ENCODE data around the gene SLC22A4. TPM values are rescaled to one million over a fixed set of nuclear protein-coding genes. Genes with fewer than 3 reads are reported as not detected.

The SLC22A4 gene
- total and polyA plus RNA-seq, 2 donors (not counting 1 experiment from before 2014, with no cell fraction given), result 0.18 TPM; not detected in 1

- Histone ChIP-seq H3K4me2 (replicated peaks; ENCODE audit: low read depth, low read length, poor library complexity, severe bottlenecking) (no peak overlapping the region), H2AFZ (ENCODE audit: insufficient read depth, low read depth, low read length, poor library complexity, severe bottlenecking) (no peak overlapping the region), H3K4me3 (ENCODE audit: control extremely low read depth in 1 of 5, extremely low read depth in 1 of 5, insufficient read depth in 1 of 5, low read depth in 2 of 5, low read length in 4 of 5) (no peak overlapping the region), H3K4me1 (ENCODE audit: control insufficient read depth in 2 of 2, insufficient read depth in 2 of 2, low read length in 2 of 2) (no peaks in the 10 kb centered on the region), H3K79me2 (ENCODE audit: control insufficient read depth, insufficient read depth, low read length) (no peaks in the 10 kb centered on the region), H4K20me1 (ENCODE audit: control insufficient read depth, insufficient read depth, low read length, poor library complexity, severe bottlenecking) (no peaks in the 10 kb centered on the region), H3K36me3 (replicated peaks in 1 of 2; ENCODE audit: control extremely low read depth in 1 of 2, control insufficient read depth in 1 of 2, extremely low read depth in 1 of 2, insufficient read depth in 2 of 2, low read length in 1 of 2) (no peaks in the 10 kb centered on the region), H3K27ac (ENCODE audit: low read length in 2 of 2) (no peak overlapping the region), H3K9me3 (ENCODE audit: control extremely low read depth in 1 of 3, control insufficient read depth in 2 of 3, insufficient read depth in 1 of 3, low read length in 2 of 3) (peaks cover 0 to 5% (median 0%) of the 10 kb centered on the region in 3 donors), H3K9ac (ENCODE audit: low read length) (no peak overlapping the region), H3K27me3 (replicated peaks in 1 of 4; ENCODE audit: control extremely low read depth in 1 of 4, control insufficient read depth in 3 of 4, insufficient read depth in 4 of 4, low read length in 3 of 4) (no peaks in the 10 kb centered on the region)
- no peaks in the 10 kb centered on the region for H3K9me3 Mint-ChIP-seq (ENCODE audit: insufficient read depth)
- no peak overlapping the region for H3K27ac Mint-ChIP-seq
- WGBS (ENCODE audit: insufficient coverage), result 100% methylated on average over 1 of the region's 5 CpGs
- ATAC-seq (ENCODE audit: low read depth) (no peak), DNase-seq (no peak)
- no peaks in the 10 kb centered on the region for H3K4me1 Mint-ChIP-seq
- no peak for TF ChIP-seq EZH2 (IDR thresholded peaks at IDR 0.05; ENCODE audit: borderline replicate concordance, insufficient read depth, low read depth, low read length, poor library complexity, severe bottlenecking)
- TF ChIP-seq, protein P1, sequence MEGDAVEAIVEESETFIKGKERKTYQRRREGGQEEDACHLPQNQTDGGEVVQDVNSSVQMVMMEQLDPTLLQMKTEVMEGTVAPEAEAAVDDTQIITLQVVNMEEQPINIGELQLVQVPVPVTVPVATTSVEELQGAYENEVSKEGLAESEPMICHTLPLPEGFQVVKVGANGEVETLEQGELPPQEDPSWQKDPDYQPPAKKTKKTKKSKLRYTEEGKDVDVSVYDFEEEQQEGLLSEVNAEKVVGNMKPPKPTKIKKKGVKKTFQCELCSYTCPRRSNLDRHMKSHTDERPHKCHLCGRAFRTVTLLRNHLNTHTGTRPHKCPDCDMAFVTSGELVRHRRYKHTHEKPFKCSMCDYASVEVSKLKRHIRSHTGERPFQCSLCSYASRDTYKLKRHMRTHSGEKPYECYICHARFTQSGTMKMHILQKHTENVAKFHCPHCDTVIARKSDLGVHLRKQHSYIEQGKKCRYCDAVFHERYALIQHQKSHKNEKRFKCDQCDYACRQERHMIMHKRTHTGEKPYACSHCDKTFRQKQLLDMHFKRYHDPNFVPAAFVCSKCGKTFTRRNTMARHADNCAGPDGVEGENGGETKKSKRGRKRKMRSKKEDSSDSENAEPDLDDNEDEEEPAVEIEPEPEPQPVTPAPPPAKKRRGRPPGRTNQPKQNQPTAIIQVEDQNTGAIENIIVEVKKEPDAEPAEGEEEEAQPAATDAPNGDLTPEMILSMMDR (IDR thresholded peaks at IDR 0.05), result no peak
- ChIA-PET POLR2A (no interaction called here), CTCF (interaction anchor here (0.7 kb wide), 1 partner anchor 31 kb away, joined by 3 read pairs; no protein-coding TSS in a partner anchor)
- intact Hi-C loops (cut with micrococcal nuclease), result no loop called here
- no peak overlapping the region for H3K4me3 Mint-ChIP-seq
- H3K27me3 Mint-ChIP-seq, result no peaks in the 10 kb centered on the region
Observed at GRCh38 chr5:132344775-132345514, 50.8 kb downstream of the SLC22A4 start.

DNA sequence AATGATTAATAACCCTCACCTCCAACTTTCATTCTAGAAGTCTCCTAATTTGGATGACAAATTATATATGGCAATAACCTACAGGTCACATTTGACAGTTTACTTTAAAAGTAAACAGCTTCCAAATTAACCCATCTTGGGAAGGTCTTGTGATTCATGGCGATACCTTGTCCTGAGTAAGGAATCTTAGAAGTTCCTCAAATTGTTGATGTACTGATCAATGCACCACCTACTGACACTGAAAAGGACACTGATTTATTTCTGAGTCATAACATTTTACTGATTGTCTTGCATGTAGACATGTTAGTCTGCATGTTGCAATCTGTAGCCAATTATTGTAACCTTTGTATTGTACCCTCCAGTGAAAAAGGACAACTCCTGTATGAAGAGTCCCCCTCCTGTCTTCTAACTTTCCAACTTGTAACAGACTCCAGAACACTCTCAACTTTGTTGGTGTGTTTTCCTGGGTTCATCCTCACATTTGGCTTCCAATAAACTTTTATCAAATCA, 59.3 kb downstream of the SLC22A4 start:
- Mint-ChIP-seq H3K4me1 (peaks cover 15% of the 10 kb centered on the region), H3K27ac (no peak overlapping the region), H3K4me3 (no peak overlapping the region), H3K9me3 (ENCODE audit: insufficient read depth) (no peaks in the 10 kb centered on the region), H3K27me3 (no peaks in the 10 kb centered on the region)
- H3K4me3 ChIP-seq (ENCODE audit: control extremely low read depth in 1 of 5, extremely low read depth in 1 of 5, insufficient read depth in 1 of 5, low read depth in 2 of 5, low read length in 4 of 5), result no peak overlapping the region
- intact Hi-C loops (cut with micrococcal nuclease), result no loop called here
- no peak overlapping the region for H3K4me2 ChIP-seq (replicated peaks; ENCODE audit: low read depth, low read length, poor library complexity, severe bottlenecking)
- no peak overlapping the region for H3K27ac ChIP-seq (ENCODE audit: low read length in 2 of 2)
- no peak for TF ChIP-seq EZH2 (IDR thresholded peaks at IDR 0.05; ENCODE audit: borderline replicate concordance, insufficient read depth, low read depth, low read length, poor library complexity, severe bottlenecking)
- TF ChIP-seq, protein P1 (IDR thresholded peaks at IDR 0.05), result no peak
- peaks cover 28 to 33% of the 10 kb centered on the region in 2 donors for H3K4me1 ChIP-seq (ENCODE audit: control insufficient read depth in 2 of 2, insufficient read depth in 2 of 2, low read length in 2 of 2)
- H3K9ac ChIP-seq (ENCODE audit: low read length), result no peak overlapping the region
- no peaks in the 10 kb centered on the region for H3K27me3 ChIP-seq (replicated peaks in 1 of 4; ENCODE audit: control extremely low read depth in 1 of 4, control insufficient read depth in 3 of 4, insufficient read depth in 4 of 4, low read length in 3 of 4)
- ATAC-seq (ENCODE audit: low read depth) (no peak), DNase-seq (no peak)
- H3K36me3 ChIP-seq (replicated peaks in 1 of 2; ENCODE audit: control extremely low read depth in 1 of 2, control insufficient read depth in 1 of 2, extremely low read depth in 1 of 2, insufficient read depth in 2 of 2, low read length in 1 of 2), result peaks cover 0 to 2% of the 10 kb centered on the region in 2 experiments
- no peaks in the 10 kb centered on the region for H4K20me1 ChIP-seq (ENCODE audit: control insufficient read depth, insufficient read depth, low read length, poor library complexity, severe bottlenecking)
- H2AFZ ChIP-seq (ENCODE audit: insufficient read depth, low read depth, low read length, poor library complexity, severe bottlenecking), result no peak overlapping the region
- no CpG with 5 or more reads among the region's 1 CpG for WGBS (ENCODE audit: insufficient coverage)
- ChIA-PET POLR2A (no interaction called here), CTCF (interaction anchor here (0.9 kb wide), 1 partner anchor 16 kb away, joined by 3 read pairs; the partner anchor contains the start of gene SLC22A5)
- no peaks in the 10 kb centered on the region for H3K79me2 ChIP-seq (ENCODE audit: control insufficient read depth, insufficient read depth, low read length)
- peaks cover 0 to 5% (median 0%) of the 10 kb centered on the region in 3 donors for H3K9me3 ChIP-seq (ENCODE audit: control extremely low read depth in 1 of 3, control insufficient read depth in 2 of 3, insufficient read depth in 1 of 3, low read length in 2 of 3)
